RPMI7951 (cell line): Measurements from ENCODE around the gene PAQR5. TPM values are rescaled to one million over a fixed set of nuclear protein-coding genes. Genes with fewer than 3 reads are reported as not detected.
"Not testable (repeated sequence)": the region's sequence is repeated elsewhere in the genome, so short reads cannot be mapped to it uniquely, and the experiment has no call there.

Experiments used
- DNase-seq: peaks from one replicate; pipeline ENCODE4 v3.0.0-alpha.2; 2012; ENCODE audit warnings: low read depth
- total RNA-seq: library from RNA; depleted of rRNA; stranded (reverse); fragments of >200 nt; shearing (Covaris generic); gene quantifications from 2 replicates; pipeline ENCODE4 v1.2.3, GENCODE V29; 2014

The PAQR5 gene
- total RNA-seq, 1 experiment from 2014 or later, result 3.5 TPM

DNA sequence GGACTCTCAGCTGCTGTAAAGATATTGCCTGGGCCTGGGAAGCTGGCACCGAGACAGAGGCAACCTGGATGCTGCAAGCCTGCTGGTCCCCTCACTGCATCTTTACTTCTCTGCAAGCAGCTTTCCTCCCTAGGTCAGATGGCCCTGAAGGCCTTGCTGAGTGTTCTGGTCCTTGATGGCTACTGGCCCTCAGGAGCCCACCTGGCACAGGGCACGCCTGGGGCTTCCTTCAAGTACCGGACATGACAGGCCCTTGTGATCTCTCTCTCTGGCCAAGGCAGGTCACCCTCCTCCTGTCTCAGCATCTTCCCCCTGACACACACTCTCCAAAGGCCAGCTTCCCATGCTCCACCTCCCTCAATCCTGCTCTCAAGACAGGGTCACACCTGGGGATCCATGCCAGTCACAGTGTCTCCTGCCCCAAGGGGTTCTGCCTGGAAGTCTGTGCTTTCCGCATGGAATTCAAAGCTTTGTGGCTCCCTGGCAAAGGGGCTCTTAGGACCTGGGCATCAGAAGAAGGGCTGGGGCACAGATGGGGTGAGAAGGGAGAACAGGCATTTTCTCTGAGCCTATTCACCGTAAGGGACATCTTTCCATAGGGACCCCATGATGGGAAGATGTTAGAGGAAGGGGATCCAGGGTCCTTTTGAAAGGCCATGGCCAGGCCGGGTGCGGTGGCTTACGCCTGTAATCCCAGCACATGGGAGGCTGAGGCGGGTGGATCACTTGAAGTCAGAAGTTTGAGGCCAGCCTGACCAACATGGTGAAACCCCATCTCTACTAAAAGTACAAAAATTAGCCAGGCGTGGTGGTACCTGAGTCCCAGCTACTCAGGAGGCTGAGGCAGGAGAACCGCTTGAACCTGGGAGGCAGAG is 4.7 kb upstream of the PAQR5 start:
- DNase-seq, result no peak

- DNase-seq, result no peak
These were observed 2.1 kb upstream of the PAQR5 start for GRCh38 chr15:69296606-69297005.

DNA sequence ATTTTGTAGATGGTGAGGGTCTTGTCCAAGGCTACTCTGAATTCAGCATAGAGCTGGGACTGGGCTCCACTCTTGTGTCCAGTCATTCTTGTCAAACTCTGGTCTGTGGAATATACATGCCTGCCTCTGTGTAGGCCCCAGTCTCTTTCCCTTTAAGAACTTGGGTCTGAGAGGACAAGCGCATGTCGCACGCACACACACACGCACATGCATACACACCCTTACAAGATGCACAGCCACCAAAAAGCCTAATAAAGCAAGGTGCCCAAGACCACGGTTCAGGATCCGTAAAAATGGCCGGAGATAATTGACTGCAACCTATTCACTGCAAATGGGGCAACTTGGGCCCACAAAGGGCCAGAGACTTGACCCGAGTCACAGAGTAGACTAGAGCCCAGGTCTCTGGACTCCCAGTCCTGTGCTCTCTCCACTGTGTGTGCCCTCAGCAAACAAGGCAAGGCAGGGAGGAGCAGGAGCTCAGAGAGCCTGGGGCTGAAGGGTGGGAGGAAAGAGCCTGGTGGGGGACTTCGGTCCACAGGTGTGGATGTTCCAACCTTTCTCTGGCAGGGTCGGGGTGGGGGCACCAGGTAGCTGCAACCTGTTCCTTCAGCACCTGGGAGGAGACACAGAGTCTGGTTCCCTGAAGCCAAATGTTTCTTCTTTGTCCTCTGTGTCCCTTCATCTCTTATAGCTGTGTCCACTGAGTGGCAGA is 914 bp upstream of the PAQR5 start:
- DNase-seq, result peak; percentile 14

GRCh38 chr15:69298354-69298696 is 387 bp upstream of the PAQR5 start:
- DNase-seq, result no peak

DNA sequence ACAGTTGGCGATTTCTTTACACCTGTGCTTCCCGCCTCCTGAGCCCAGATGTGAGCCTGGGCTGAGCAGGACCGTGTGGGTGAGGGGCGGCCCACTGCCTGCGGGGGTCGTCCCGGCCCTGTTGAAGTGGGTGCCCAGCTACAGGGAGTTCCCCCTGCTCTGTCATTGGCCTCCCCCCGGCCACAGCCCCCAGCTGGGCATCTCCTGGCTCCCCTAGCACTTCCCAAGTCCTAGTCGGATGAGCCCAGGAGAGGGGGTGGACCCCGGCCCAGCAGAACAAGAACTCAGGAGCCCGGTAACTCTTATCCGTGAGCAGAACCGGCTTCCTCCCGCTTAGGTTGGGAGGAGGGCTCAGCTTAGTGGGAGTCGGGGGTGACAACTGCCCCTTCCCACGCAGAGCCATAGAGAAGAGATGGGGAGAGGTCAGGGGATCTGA is 757 bp downstream of the PAQR5 start:
- DNase-seq, result no peak

DNA sequence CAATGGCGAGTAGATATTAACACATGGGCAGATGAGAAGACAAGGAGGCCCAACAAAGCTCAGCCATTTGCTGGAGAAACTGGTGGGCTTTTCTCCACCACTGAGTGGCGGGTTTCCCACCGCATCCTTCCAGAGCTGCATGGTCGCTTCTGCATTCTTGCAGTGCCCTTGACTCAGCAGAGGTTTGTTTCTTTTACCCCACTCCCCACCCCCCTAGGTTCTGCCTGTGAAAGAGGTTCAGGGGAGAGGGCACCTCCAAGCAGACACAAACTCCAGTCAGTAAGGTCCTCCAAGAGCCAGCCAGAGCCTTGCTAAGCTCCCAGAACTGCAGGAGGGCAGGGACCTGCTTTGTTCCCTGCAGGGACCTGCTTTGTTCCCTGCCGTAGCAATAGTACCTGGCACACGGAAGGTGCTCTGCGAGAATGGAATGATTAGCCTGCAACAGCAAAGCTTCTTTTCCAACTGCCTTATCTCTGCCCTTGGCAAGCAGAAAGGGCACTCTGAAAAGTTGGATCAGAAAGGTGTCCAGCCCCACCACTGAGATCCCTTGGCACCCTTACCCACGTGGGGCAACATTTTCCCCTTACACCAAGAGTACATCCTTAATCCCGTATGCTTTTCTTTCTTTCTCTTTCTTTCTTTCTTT is 1.4 kb downstream of the PAQR5 start:
- no peak for DNase-seq

- DNase-seq, result not testable (repeated sequence)
These were observed 2.4 kb downstream of the PAQR5 start for GRCh38 chr15:69301101-69301500.

DNA sequence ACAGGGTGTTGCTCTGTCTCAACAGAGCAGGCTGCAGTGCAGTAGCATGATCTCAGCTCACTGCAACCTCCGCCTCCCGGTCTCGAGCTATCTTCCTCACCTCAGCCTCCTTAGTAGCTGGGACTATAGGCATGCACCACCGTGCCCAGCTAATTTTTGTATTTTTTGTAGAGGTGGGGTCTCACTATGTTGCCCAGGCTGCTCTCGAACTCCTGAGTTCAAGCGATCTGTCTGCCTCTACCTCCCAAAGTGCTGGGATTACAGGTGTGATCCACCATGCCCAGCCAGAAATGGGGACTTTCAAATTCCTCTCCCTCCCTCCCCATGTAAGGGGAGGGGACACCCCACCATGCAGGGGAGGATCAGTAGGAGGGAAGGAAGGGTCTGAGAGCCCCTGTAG is 3.4 kb downstream of the PAQR5 start:
- DNase-seq, result not testable (repeated sequence)

DNA sequence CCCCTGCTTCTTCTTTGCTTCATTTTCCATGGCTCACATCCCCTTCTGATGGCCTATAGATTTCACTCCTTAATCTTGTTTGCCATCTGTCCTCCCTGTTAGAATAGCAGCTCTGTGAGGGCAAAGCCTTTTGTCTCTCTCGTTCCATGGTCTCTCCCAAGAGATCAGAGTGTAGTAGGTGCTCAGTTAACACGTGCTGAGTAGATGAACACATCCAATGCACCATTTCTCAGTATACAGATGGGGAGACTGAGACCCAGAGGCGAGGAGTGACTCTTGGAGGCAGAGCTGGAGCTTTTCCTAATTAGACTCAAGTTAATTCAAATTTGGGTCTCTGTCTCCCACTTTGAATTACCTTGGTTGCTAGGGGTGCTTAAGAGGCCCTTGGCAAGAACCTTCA is 4.2 kb downstream of the PAQR5 start:
- no peak for DNase-seq

GRCh38 chr15:69303337-69304181 is 4.8 kb downstream of the PAQR5 start:
- DNase-seq, result peak; percentile 42

DNA sequence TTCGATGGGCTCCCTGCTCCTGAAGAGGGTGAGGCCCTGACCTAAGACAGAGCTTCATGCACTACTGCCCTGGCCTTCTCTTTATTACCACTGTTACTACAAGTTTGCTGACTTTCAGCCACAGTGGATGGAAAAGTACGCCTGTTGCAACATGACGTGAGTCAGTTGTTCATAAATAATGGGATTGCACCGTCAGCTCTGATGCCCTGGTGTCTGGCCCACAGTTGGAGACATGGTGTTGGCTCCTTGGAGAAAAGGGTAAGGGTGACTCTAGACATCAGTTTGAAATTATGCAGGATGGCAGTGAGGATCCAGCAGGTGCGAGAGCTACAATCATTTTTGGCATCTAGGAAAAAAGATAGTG is 5.5 kb downstream of the PAQR5 start:
- DNase-seq, result peak; percentile 83

GRCh38 chr15:69305204-69305931 is 6.7 kb downstream of the PAQR5 start:
- peak; percentile 97 for DNase-seq

DNA sequence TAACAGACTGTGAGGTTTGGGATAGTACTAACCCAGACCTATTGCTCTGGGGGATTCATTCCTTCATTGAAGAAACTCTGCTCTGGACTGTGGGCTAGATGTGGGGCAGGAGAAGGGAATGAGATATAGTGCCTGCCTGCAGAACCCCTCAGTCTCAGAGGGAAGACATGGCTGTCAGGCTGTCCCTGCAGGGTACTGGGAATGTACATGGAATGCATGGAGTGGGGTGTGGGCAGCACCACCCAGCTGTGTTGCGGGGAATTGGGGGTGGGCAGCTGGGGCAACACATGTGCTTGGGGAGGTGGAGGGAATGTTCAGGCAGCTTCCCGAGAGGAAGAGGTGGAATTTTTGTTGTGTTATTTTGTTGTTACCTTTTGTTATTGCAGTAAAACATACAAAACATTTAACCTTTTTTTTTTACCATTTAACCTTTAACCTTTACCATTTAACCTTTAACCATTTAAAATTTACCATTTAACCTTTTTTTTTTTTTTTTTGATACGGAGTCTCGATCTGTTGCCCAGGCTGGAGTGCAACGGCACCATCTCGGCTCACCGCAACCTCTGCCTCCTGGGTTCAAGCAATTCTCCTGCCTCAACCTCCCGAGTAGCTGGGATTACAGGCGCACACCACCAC is 7.3 kb downstream of the PAQR5 start:
- no peak for DNase-seq

DNA sequence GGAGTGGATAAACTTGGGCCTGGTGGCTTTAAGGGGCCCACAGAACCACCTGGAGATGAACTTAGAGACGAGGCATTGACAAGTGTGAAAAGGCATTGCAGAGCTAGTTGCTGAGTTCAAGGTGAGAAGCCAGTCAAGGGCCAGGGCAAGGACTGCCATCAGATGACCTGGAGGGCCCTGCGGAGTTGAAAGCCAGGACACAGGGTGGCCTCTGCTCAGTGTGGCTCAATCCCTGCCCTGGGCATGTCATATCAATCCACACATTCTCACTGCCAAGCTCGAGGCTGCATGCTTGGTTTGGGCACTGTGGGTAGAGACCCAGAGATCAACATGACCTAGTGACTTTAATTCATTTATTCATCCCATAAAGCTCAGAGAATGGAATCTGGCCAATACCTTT is 9.2 kb downstream of the PAQR5 start:
- no peak for DNase-seq

DNA sequence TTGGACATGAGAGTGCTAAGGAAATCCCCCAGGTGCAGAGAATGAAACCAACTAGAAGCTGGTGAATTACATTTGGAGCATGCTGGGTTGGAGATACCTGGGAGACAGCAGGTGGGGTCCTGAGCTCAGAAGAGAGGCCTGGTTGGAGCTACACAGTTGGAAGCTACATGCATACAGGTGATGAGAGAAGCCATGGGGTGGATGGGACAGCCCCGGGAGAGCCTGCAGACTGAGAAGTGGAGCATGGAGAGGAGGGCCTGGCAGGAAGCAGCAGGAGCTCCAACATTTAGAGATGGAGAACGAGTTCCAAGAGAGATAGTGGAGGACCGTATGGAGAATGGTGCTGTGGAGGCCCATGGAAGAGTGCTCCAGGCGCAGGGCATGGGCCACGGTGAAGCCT is 10.2 kb downstream of the PAQR5 start:
- DNase-seq, result no peak

- DNase-seq, result peak; percentile 41
These were observed 12.6 kb downstream of the PAQR5 start for GRCh38 chr15:69311319-69311721.

- no peak for DNase-seq
These were observed 14.8 kb downstream of the PAQR5 start for GRCh38 chr15:69313432-69314000.

- no peak for DNase-seq
These were observed 15.4 kb downstream of the PAQR5 start for GRCh38 chr15:69314131-69314530.

DNA sequence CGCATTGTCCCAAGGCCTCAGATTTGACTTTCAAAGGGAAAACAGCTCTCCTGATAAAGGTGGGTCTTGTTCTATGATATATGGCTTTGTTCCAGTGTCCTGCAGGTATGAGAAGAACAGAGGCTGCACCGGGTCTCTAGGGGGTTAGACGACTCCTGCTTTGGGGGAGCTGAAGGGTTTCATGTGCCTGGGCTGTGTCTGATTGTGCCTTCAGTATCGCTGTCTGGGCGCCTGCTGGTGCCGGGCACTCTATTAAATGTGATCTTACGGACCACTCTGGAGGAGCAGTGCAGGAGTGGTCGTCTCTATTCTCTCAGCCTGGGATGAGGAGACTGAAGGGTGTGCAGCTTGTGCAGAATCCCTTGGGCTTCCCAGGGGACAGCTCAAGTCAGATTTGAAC is 16.0 kb downstream of the PAQR5 start:
- DNase-seq, result no peak

DNA sequence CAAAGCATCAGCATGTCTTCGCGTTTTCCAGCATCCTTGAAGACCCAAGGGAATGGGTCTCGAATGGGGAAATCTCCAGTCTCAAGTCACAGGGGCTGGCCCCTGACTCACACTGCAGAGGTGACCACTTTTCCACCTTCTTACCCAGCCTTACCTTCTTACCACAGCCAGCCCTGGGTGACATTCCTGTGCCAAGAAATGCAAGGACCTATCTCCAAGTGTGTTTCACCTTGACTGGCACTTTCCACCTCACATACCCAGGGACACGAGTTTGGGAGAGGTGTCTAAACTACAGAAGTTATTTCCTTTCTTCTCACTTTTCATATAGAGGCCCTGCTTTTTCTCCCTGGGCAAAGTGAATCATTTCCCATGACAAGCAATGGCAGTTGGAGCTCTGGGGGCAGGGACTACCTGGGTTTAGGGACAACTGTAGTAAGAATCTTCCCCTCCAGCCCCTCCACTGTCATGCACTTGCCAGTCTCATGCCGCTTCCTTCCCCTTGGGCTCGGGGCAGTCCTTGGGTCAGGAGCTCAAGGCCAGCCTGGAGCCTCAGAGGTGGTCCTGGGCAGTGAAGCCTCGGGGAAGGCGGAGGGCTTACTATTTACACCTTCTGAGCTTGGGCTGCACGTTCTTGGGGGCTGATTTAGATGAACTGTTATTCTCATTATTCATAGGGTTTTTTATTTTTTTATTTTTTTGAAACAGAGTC is 16.8 kb downstream of the PAQR5 start:
- no peak for DNase-seq
